Endodermal cell (in vitro differentiated cells): ENCODE data around the gene RBMS2. TPM values are rescaled to one million over a fixed set of nuclear protein-coding genes. Genes with fewer than 3 reads are reported as not detected.
A peak's percentile ranks its signal among the peaks of the same experiment; 100 is the strongest.

Experiments
- DNase-seq: peaks from one replicate; pipeline ENCODE4 v3.0.0-alpha.2; 2017
- H3K27ac ChIP-seq: 2 replicates; pipeline ENCODE4 v1.5.1; 2013; ENCODE audit warnings: mild to moderate bottlenecking, low read depth, low read length, moderate library complexity
- H3K27me3 ChIP-seq: 2 replicates; pipeline ENCODE4 v1.6.1; 2013; ENCODE audit warnings: mild to moderate bottlenecking, low read length, moderate library complexity; ENCODE audit not compliant: insufficient read depth, control insufficient read depth, poor library complexity, severe bottlenecking
- H3K36me3 ChIP-seq: 2 replicates; pipeline ENCODE4 v1.7.0; 2013; ENCODE audit warnings: mild to moderate bottlenecking, low read length, moderate library complexity; ENCODE audit not compliant: control insufficient read depth, insufficient read depth
- H3K4me1 ChIP-seq: one replicate; pipeline ENCODE4 v1.7.0; 2013; ENCODE audit warnings: low read length; ENCODE audit not compliant: control insufficient read depth, insufficient read depth
- H3K4me3 ChIP-seq: 2 replicates; pipeline ENCODE4 v1.5.1; 2013; ENCODE audit warnings: mild to moderate bottlenecking, low read length, moderate library complexity
- H3K9ac ChIP-seq: 2 replicates; pipeline ENCODE4 v1.6.1; 2013; ENCODE audit warnings: mild to moderate bottlenecking, low read length, moderate library complexity; ENCODE audit not compliant: poor library complexity, severe bottlenecking; ENCODE audit errors: extremely low read depth
- H3K9me3 ChIP-seq: 2 replicates; pipeline ENCODE4 v1.6.1; 2013; ENCODE audit warnings: mild to moderate bottlenecking, low read length, moderate library complexity; ENCODE audit not compliant: control insufficient read depth
- H3K27ac Mint-ChIP-seq: 2 replicates; pipeline ENCODE4 v1.8.0; 2020; ENCODE audit warnings: mixed read lengths
- H3K27me3 Mint-ChIP-seq: 2 replicates; pipeline ENCODE4 v1.8.0; 2021; ENCODE audit warnings: mild to moderate bottlenecking, mixed read lengths; ENCODE audit not compliant: insufficient read depth
- H3K36me3 Mint-ChIP-seq: 2 replicates; pipeline ENCODE4 v1.8.0; 2020; ENCODE audit warnings: low read depth, mixed read lengths
- H3K4me1 Mint-ChIP-seq: 2 replicates; pipeline ENCODE4 v1.8.0; 2020; ENCODE audit warnings: mixed read lengths
- H3K4me3 Mint-ChIP-seq: 2 replicates; pipeline ENCODE4 v1.8.0; 2020; ENCODE audit warnings: mild to moderate bottlenecking, moderate library complexity, mixed read lengths
- H3K9me3 Mint-ChIP-seq: 2 replicates; pipeline ENCODE4 v1.8.0; 2020; ENCODE audit warnings: mild to moderate bottlenecking, mixed read lengths
- CTCF ChIP-seq: fragments of 200-600 bp; sonication (generic); conservative IDR thresholded peaks from 2 replicates; pipeline ENCODE4 v1.5.0; 2021; ENCODE audit warnings: antibody characterized with exemption, mild to moderate bottlenecking
- WGBS, 2 experiments: methylation state at CpG; one replicate each; pipeline versions ENCODE4 v1.1.5 to v1.1.7; 2013; ENCODE audit warnings: missing lambda C conversion rate in 2 of 2, mixed read lengths in 1 of 2; ENCODE audit not compliant: insufficient coverage in 1 of 2, insufficient read length in 1 of 2; 5-methylcytosine and 5-hydroxymethylcytosine counted together
- total RNA-seq, 2 donors: library from RNA; stranded (reverse); fragmentation: NEBNext Ultra II Directional in 1 of 2; extraction: Animal tissue kit (Norgen Biotek cat#: 25700) in 1 of 2; gene quantifications; 2 replicates in 1 of 2; 3 replicates in 1 of 2; pipeline ENCODE4 v1.2.1, GENCODE V29; 2021

RBMS2 gene
- total RNA-seq, 2 donors from 2014 or later = 26.3 to 33.8 TPM

DNA sequence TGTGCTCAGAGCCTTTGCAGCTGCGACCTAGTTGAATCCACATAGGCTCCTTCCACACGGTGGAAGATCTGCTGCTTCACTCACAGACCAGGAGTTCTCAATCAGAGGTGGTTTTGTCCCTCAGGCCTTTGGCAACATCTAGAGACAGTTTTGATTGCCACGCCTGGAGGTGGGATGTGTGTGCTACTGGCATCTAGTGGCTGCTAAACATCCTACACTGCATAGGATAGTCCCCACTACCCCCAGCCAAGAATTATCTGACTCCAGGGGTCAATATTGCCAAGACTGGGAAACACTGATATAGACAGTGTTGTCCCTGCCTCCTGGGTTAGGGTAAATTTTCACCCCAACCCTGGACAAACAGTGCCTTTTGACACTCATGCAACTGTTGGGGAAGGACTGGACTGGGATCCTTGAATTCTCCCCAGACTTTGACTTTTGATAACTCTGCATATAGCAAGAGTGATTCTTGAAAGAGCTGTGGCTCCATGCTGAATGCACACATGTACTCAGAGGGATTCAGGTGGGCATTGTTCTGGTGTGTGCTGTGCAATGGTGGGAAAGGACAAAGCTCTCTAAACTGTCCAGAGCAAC, 68.7 kb downstream of the RBMS2 start:
- H3K4me3 Mint-ChIP-seq = no peak overlapping the region
- no peaks in the 10 kb centered on the region for H3K27me3 Mint-ChIP-seq
- no peaks in the 10 kb centered on the region for H3K9me3 Mint-ChIP-seq
- TF ChIP-seq CTCF = peak; percentile 72
- WGBS, 2 experiments = 63 to 100% methylated on average over 1 to 3 of the region's 3 CpGs
- Histone ChIP-seq H3K9ac (no peak overlapping the region), H3K4me1 (no peaks in the 10 kb centered on the region), H3K36me3 (peaks cover 22% of the 10 kb centered on the region), H3K4me3 (no peak overlapping the region), H3K27me3 (no peaks in the 10 kb centered on the region), H3K9me3 (no peaks in the 10 kb centered on the region), H3K27ac (no peak overlapping the region)
- peaks cover 13% of the 10 kb centered on the region for H3K4me1 Mint-ChIP-seq
- H3K36me3 Mint-ChIP-seq = peaks cover 42% of the 10 kb centered on the region
- peak overlapping the region; percentile 61 for H3K27ac Mint-ChIP-seq
- DNase-seq = peak; percentile 82

- peaks cover 23% of the 10 kb centered on the region for H3K36me3 ChIP-seq
- H3K27me3 ChIP-seq = no peaks in the 10 kb centered on the region
- Mint-ChIP-seq H3K27ac (no peak overlapping the region), H3K4me3 (no peak overlapping the region), H3K4me1 (peaks cover 13% of the 10 kb centered on the region), H3K36me3 (peaks cover 42% of the 10 kb centered on the region), H3K9me3 (no peaks in the 10 kb centered on the region), H3K27me3 (no peaks in the 10 kb centered on the region)
- H3K27ac ChIP-seq = no peak overlapping the region
- TF ChIP-seq CTCF = peak; percentile 22
- no peak overlapping the region for H3K4me3 ChIP-seq
- 86 to 100% methylated on average over 2 to 5 of the region's 5 CpGs for whole genome bisulfite sequencing, 2 experiments
- peak; percentile 62 for DNase-seq
- H3K9ac ChIP-seq = no peak overlapping the region
- no peaks in the 10 kb centered on the region for H3K9me3 ChIP-seq
- H3K4me1 ChIP-seq = no peaks in the 10 kb centered on the region
Observed at GRCh38 chr12:56591126-56591525, 69.5 kb downstream of the RBMS2 start.

DNA sequence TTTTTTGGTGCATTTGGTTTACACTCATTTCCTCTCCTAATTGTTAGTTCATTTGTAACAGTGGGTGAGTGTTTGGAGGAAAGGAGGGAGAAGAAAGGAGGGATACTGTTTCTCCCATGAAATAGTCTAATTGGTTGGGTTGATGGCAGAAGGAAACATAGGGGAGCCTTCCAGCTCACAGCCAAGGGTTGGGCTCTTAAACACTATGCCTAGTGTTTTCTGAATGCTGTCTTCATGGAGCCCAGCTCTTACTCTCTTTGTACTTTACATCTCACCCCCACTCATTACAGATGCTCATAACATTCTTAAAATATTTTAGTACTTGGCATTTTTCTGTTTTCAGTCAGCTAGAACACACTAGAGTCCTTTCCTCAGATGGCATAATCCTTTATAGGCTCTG, 70.3 kb downstream of the RBMS2 start:
- H3K4me3 Mint-ChIP-seq = no peak overlapping the region
- no peak for DNase-seq

More for the DNA sequence above, 70.3 kb downstream of the RBMS2 start:
- H3K9me3 ChIP-seq = no peaks in the 10 kb centered on the region
- Mint-ChIP-seq H3K36me3 (peaks cover 42% of the 10 kb centered on the region), H3K4me1 (peaks cover 14% of the 10 kb centered on the region), H3K27ac (peak overlapping the region; percentile 85), H3K27me3 (no peaks in the 10 kb centered on the region), H3K9me3 (no peaks in the 10 kb centered on the region)
- no peaks in the 10 kb centered on the region for H3K27me3 ChIP-seq
- H3K36me3 ChIP-seq = peaks cover 30% of the 10 kb centered on the region
- no peak overlapping the region for H3K9ac ChIP-seq
- H3K4me1 ChIP-seq = no peaks in the 10 kb centered on the region
- TF ChIP-seq CTCF = no peak
- H3K4me3 ChIP-seq = no peak overlapping the region
- H3K27ac ChIP-seq = no peak overlapping the region
